Frontal cortex (tissue), 4 donors: ENCODE measurements around the gene CYP27A1. TPM values are rescaled to one million over a fixed set of nuclear protein-coding genes. Genes with fewer than 3 reads are reported as not detected.

Experiments used
- DNase-seq, 2 donors: peaks; one replicate each; pipeline ENCODE4 v3.0.0; 2012; ENCODE audit warnings: low spot score in 2 of 2
- FAIRE-seq: peaks from 2 replicates; lab custom pipeline; 2012; peaks lifted over from hg19 to GRCh38; lab: Jason Lieb, UNC
- total RNA-seq: library from RNA; depleted of rRNA; stranded (reverse); fragments of >200 nt; gene quantifications from one replicate; pipeline ENCODE4 v1.2.3, GENCODE V29; 2014
- donor health status: control.
- donor health status: control.
- donor health status: control.

CYP27A1 gene
- total RNA-seq, 1 donor from 2014 or later: 2.9 TPM

DNA sequence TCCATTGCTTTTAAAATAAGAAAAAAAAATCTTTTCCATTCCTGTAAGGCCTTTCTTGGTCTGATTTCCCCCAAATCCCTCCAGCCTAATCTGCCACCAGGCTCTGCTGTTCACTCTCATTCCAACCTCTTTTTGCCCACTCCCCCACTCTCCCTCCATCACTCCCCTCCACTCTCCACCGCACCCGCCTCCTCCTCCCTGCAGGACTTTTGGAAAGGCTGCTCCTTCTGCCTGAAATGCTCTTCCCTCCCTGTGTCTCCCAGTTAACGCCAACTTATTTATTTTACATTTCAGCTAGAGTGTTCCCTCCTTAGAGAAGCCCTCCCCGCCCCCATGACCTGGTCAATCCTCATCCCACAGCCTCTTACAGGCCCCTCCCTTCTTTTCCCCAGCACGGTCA lies 72.9 kb downstream of the CYP27A1 start:
- DNase-seq: no peak
- FAIRE-seq: no peak

DNA sequence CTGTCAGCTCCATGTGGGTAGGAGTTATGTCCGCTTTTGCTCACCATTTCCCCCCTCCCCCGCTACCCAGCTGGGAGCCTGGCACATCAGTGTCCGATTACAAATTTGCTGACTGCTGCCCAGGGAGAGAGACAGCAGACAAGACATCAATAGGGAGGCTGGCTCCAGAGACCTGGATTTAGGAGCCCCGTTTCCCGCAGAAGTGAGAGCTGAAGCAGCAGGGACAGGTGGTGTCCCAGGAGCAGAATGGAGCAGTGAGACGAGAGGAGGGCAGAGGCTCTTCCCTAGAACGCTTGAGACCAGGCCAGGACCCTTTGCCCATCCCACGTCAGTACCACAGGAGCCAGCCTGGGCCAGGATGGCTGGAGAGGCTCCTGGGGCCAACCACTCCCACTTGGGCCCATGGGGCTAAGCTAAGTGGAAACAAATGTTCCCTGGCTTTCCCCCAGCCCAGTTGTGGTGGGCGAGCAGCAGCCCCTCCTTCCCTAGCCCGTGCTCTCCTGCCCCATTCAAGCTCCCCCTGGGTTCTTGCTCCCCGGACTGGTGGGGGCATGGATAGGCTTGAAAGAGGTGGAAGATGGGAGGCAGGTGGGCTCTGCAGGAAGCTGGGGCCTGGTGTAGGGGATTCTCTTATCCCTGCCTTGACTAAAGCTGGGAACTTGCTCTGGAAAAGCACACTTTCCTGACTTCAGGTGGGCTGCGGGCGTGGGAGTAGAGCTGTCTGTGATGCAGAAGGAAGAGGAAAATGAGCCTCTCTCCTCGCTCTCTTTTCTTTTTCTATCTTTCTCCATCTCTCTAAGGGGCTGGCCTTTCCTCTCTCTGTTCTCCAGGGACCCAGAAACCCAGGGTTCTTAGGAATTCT lies 73.6 kb downstream of the CYP27A1 start:
- FAIRE-seq (no peak), DNase-seq (no peak)

DNA sequence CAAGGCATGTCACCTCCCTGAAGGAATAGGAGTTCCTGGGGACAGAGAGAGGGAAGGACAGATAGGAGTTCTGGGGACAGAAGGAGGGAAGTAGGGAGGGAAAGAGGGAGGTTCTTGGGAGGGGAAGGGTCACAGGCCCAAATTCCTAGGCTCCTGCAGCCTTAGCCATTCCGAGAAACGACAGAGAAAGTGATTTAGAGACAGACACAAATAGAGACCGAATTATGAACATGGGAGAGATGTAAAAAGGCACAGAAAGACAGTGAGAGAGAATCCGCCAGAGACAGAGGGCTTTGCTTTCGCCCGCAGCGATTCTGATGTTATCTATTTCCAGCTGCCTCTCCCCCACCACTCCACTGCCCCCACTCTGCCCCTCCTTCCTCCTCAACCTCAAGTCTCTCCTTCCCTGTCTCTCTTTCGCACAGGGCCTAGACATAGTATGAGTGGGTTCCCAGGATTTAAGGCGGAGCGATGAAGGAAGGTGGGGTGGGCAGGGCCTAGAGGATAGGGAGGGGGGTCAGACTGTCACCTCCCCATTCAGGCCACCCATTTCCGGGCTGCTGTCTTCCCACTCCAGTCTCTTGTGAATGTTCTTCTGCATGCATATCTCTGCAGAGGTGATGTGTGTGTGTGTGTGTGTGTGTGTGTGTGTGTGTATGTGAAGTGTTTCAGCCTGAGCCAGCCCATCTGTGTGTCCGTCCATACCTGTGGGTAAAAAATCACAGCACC lies 74.4 kb downstream of the CYP27A1 start:
- no peak for FAIRE-seq

DNA sequence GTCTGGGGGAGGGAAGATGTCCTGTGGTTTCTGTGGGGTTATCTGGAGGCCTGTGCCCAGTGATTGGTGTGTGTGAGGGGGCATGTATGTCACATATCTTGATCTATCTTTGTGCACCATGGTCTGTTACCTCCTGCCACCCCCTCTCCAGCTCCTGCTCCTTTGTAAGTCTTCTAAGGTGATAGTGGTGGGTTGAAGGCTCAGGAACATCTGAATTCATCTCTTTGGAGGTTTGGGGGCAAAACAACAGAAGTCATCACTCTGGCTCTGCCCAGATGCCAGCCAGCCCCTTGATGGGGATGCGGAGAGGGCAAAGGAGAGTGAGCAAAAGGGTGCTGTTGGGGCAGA lies 74.9 kb downstream of the CYP27A1 start:
- DNase-seq (no peak), FAIRE-seq (no peak)

More for the DNA sequence above, 74.4 kb downstream of the CYP27A1 start:
- no peak for DNase-seq

DNA sequence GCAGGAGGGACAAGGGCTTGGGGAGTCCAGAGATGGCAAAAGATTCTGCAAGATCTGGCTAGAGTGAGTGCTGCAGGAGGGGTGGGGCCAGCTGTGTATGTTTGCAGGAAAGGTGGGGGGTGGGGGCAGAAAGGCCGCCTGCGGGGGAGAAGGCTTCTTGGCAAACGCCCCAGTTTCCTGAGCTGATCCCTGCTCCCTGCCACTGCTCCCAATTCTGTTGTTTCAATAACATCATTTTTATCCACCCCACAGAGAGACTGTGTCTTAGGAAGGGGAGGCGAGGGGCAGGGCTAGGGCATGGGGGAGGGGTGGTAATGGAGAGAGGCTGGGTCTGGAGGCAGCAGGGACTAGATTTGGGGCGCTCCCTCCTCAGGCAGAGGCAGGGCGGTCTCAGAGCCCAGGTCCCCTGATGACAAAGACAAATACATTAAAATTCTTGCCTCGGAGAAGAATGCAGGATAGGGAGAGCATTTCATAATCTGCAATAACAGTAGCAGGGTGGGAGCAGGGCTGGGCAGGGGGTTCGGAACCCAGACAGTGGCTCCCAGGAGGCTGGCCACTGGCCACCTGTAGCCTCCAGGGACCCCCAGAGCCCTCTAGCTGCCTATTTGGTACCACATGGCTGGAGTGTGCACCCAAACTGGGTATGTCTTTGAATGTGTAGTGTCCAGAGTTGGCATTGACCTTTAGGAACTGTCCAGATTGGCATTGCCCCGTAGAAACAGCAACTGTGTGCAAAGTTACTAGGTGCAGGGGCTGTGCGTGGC lies 75.6 kb downstream of the CYP27A1 start:
- DNase-seq: no peak
- FAIRE-seq: no peak

DNA sequence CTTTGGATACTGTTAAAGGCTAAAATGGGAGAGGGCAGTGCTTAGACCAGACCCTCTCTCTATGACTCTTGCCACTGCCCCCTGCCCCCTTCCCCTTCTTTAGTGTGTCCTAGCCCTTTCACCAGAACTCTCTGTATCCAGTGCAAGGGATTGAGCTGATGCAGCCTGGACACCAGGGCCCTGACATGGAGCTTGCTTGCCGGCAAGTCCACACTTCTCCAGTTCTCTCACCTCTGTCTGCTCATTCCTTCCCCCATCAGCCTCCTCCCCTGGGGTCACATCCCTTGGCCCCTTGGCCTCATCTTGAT lies 76.1 kb downstream of the CYP27A1 start:
- DNase-seq: no peak
- FAIRE-seq: no peak

DNA sequence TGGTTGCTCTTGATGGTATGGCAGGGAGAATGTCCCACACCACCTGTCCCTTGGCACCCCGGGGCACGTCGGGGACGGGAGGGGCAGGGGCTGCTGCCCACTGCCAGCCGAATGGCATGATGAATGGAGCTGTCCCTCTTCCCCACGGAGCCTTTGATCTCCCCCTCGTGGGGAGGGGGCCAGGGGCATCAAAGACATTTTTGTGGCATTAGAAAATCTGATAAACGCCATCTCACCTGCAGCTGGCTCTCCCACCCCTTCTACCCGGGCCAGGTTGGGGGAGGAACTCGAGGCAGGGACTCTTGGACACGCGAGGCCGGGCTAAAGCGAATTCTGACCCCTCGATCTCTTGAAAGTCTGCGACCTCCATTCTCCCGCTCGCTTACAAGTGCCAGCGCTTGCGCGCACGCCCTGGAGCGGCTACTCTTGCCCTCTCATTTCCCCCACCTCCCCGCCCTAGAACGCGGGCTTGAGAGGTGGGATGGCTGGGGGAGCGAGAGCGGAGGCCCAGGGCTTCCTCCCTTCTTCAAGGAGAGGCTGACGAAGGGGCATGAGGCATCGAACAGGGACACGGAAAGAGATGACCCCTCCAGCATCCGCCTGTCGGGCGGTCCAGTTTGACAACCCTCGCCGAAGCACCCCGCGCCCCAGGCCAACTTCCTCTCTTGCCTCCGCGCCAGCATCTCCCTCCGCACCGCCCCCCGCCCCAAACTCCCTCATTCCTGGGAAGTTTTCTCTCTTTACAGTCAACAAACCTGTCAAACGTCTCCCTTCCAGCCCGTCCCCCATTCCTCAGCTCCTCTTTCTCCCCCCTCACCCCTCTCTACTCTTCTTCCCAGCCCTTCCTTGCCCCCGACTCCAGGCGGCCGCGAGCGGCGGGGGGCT lies 77.0 kb downstream of the CYP27A1 start:
- DNase-seq (no peak), FAIRE-seq (no peak)

DNA sequence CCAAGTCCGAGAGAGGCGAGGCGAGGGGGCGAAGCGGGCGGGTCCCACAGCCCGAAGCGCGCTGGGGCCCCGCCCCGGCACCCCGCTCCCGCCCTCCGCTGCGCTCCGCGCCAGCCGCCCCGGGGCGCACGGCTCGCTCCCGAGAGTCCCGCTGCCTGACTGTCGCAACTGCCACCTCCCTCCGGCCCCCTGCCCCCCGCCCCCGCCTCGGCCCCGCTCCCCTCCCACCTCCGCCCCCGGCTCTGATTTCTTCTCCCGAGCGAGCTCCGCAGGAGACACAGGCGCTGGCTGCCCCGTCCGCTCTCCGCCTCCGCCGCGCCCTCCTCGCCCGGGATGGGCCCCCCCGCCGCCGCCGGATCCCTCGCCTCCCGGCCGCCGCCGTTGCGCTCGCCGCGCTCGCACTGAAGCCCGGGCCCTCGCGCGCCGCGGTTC lies 77.6 kb downstream of the CYP27A1 start, which contains the start of gene WNT6:
Gene WNT6, plus strand, starts transcription at position 250 of the 432 bp plus-strand sequence. CDS start 233 bp downstream, outside the sequence.
- FAIRE-seq: no peak

DNA sequence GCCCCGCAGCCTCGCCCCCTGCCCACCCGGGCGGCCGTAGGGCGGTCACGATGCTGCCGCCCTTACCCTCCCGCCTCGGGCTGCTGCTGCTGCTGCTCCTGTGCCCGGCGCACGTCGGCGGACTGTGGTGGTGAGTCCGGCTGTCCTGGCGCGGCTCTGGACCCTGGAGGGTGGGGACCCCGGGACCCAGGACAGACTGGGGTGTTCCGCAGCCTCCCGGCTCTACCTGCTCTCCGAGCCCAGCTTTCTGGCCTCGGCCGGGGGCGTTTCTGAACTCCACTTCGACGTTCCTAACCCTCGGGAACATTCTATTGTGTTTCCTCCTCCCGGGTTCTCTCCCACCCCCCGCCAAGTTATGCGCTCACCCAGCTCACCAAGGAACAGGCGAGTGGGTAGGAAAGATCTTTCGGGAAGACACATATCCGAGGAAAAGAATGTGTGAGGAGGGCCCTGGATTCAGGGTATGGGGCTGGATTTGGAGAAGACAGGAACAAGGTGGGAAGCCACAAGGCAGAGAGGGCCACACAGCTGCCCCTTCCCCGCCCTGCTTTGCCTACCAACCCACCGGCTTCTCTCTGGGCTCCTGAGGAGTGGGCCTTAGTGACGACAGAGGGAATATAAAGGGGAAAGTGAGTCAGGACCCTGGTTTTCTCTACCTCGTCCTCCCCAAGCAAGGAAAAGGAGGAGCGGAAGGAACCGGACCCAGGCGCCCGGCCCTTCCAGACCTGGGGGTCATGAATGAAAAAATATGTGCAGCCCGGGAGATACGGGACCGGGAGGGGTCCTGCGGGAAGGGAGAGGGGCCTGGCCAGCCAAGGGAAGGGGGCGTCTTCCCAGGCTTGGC lies 78.3 kb downstream of the CYP27A1 start:
- FAIRE-seq (no peak), DNase-seq (no peak)

More for the DNA sequence above, 77.6 kb downstream of the CYP27A1 start, which contains the start of gene WNT6:
- DNase-seq: no peak

DNA sequence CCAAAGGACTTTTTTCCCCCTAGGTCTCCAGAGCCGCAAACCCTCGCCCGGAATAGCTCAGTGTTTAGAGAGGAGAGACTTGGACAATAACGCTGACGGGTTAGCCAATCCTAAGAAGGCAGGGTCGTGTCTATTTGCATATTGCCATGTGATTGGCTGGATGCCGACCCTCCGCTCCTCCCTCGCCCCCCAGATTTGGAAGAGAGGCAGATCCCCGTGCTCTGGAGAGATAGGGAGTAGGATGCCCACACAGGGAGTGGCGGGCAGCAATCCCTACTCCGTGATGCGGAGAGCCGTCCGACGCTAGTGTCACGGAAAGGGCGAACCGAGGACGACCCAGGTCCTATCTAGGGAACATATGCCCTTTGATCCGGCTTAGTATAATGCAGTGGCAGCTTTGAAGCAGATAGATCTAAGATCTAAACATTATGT lies 79.0 kb downstream of the CYP27A1 start:
- DNase-seq: no peak
- no peak for FAIRE-seq

DNA sequence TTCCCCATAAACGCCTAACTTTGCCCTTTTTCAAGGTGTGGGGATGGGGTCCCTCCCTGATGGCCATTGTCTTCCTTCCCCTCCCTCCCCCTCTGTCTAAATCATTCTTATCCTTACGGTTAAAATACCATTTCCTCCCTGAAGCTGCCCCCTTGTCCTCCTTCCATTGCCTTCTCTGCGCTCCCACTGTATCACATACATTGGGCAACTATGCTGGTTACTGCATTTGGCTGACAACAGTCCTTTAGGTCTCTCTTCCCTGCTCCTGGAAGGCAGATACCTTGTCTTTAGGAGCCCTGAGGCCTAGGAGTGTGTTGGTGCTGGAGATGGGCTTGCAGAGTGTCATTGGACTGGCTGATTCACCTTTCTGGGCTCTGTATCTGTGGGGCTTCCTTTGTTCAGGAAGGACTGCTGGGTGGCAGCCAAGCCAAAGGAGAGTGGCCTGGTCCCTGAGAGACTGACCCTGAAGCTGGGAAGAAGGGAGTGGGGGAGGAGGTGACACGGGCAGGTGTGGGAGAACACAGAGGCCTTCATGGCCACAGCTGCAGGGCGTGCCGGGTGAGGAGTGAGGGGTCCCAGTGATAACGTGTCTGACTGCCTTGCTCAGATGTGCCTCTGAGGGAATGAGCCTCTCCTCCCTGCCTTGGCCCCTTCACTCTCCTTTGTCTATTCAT lies 79.8 kb downstream of the CYP27A1 start:
- DNase-seq (no peak), FAIRE-seq (no peak)

DNA sequence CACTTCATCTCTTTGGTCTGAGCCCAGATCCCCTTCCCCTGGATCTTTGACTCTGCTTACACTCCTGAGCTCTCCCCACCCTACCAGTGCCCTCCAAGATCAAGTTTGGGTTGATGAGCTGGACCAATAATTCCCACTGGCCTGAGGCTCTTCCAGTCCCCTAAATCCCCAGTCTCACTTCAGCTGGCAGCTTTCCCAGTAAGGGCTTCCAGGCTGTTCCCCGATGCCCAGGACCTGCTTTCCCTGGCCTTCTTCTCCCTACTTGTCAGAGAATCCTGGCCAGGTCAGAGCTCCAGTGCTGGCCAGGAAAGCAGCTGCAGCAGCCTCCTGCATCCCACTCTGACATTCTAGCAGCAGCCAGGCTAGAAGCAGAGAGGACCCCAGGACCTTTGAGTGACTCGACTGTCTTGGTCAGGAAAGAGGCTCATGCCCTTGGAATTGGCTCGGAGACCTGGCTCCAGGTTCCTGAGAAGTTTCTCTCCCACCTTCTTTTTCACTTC lies 81.1 kb downstream of the CYP27A1 start:
- DNase-seq (no peak), FAIRE-seq (no peak)

Other genes starting within 250 kb of the CYP27A1 start
- gene USP37, start 213.8 kb upstream of the CYP27A1 start, total RNA-seq: 34.6 TPM
- gene CNOT9, start 213.3 kb upstream of the CYP27A1 start, total RNA-seq: 47.3 TPM
- gene PLCD4, start 174.2 kb upstream of the CYP27A1 start, total RNA-seq: 1.2 TPM
- 11.4 TPM for gene ZNF142, start 122.5 kb upstream of the CYP27A1 start, total RNA-seq
- gene BCS1L, start 122.5 kb upstream of the CYP27A1 start, total RNA-seq: 28.9 TPM
- 28.1 TPM for gene RNF25, start 110.1 kb upstream of the CYP27A1 start, total RNA-seq
- 16.7 TPM for gene STK36, start 110.1 kb upstream of the CYP27A1 start, total RNA-seq
- 9.8 TPM for gene TTLL4, start 71.3 kb upstream of the CYP27A1 start, total RNA-seq
- gene PRKAG3, start 49.7 kb downstream of the CYP27A1 start, total RNA-seq: not detected
- gene WNT6, start 77.7 kb downstream of the CYP27A1 start, total RNA-seq: not detected
- gene WNT10A, start 98.7 kb downstream of the CYP27A1 start, total RNA-seq: not detected
- gene CDK5R2, start 177.5 kb downstream of the CYP27A1 start, total RNA-seq: 5.3 TPM
- gene FEV, start 203.0 kb downstream of the CYP27A1 start, total RNA-seq: not detected
- gene CRYBA2, start 211.3 kb downstream of the CYP27A1 start, total RNA-seq: not detected